Common myeloid progenitor, CD34-positive (primary cell): ENCODE measurements around the gene OPTN.

Source experiments
- CTCF ChIA-PET: fragments of 350-600 bp; sonication (Branson Sonifier 250); formaldehyde crosslinking; loops from one replicate; lab custom pipeline; 2021; ENCODE audit warnings: antibody characterized with exemption; lab: Charles Lee
- POLR2A ChIA-PET: fragments of 350-600 bp; sonication (Branson Sonifier 250); formaldehyde crosslinking; loops from one replicate; lab custom pipeline; 2021; ENCODE audit warnings: antibody characterized with exemption; lab: Charles Lee
- DNase-seq, 3 donors: peaks; one replicate each; pipeline versions ENCODE4 v3.0.0 to v3.0.0-alpha.2; 2013
- H3K27ac ChIP-seq, 2 experiments: 1 replicate in 1 of 2; 2 replicates in 1 of 2; pipeline ENCODE4 v1.7.0; 2013; ENCODE audit warnings: inconsistent platforms in 2 of 2, low read length in 2 of 2, mild to moderate bottlenecking in 2 of 2, low read depth in 1 of 2, moderate library complexity in 1 of 2; ENCODE audit not compliant: severe bottlenecking in 2 of 2, insufficient read depth in 1 of 2, poor library complexity in 1 of 2
- H3K27me3 ChIP-seq, 5 experiments: replicated peaks in 2 of 5; 1 replicate in 3 of 5; 2 replicates in 2 of 5; pipeline versions ENCODE4 v1.6.1 to v1.7.0; 2013; ENCODE audit warnings: low read length in 4 of 5, mild to moderate bottlenecking in 2 of 5, moderate library complexity in 2 of 5, inconsistent platforms in 1 of 5; ENCODE audit not compliant: insufficient read depth in 5 of 5, control insufficient read depth in 4 of 5
- H3K36me3 ChIP-seq, 4 experiments: 1 replicate in 2 of 4; 2 replicates in 2 of 4; pipeline versions ENCODE4 v1.6.1 to v1.7.0; 2013; ENCODE audit warnings: low read length in 3 of 4, control low read depth in 1 of 4, mild to moderate bottlenecking in 1 of 4; ENCODE audit not compliant: control insufficient read depth in 4 of 4, insufficient read depth in 4 of 4
- H3K4me1 ChIP-seq, 4 experiments: 1 replicate in 3 of 4; 2 replicates in 1 of 4; pipeline versions ENCODE4 v1.6.1 to v1.7.1; 2013; ENCODE audit warnings: low read length in 3 of 4, mild to moderate bottlenecking in 3 of 4, control low read depth in 1 of 4, inconsistent platforms in 1 of 4, moderate library complexity in 1 of 4; ENCODE audit not compliant: control insufficient read depth in 4 of 4, insufficient read depth in 4 of 4; ENCODE audit errors: control extremely low read depth in 1 of 4
- H3K4me3 ChIP-seq, 7 experiments: 1 replicate in 4 of 7; 2 replicates in 3 of 7; pipeline versions ENCODE4 v1.5.1 to v1.7.0; 2013; ENCODE audit warnings: mild to moderate bottlenecking in 7 of 7, low read length in 6 of 7, moderate library complexity in 6 of 7, inconsistent platforms in 2 of 7, low read depth in 2 of 7, control low read depth in 1 of 7; ENCODE audit not compliant: insufficient read depth in 4 of 7, control insufficient read depth in 1 of 7; ENCODE audit errors: extremely low read depth in 1 of 7
- H3K9me3 ChIP-seq, 5 experiments: 1 replicate in 4 of 5; 2 replicates in 1 of 5; pipeline versions ENCODE4 v1.6.1 to v1.7.1; 2013; ENCODE audit warnings: low read length in 4 of 5, mild to moderate bottlenecking in 2 of 5, inconsistent platforms in 1 of 5, low read depth in 1 of 5, moderate library complexity in 1 of 5; ENCODE audit not compliant: control insufficient read depth in 4 of 5, insufficient read depth in 2 of 5; ENCODE audit errors: control extremely low read depth in 1 of 5
- WGBS: methylation state at CpG from one replicate; pipeline ENCODE4 v1.1.5; 2013; ENCODE audit not compliant: insufficient coverage; 5-methylcytosine and 5-hydroxymethylcytosine counted together

OPTN gene

DNA sequence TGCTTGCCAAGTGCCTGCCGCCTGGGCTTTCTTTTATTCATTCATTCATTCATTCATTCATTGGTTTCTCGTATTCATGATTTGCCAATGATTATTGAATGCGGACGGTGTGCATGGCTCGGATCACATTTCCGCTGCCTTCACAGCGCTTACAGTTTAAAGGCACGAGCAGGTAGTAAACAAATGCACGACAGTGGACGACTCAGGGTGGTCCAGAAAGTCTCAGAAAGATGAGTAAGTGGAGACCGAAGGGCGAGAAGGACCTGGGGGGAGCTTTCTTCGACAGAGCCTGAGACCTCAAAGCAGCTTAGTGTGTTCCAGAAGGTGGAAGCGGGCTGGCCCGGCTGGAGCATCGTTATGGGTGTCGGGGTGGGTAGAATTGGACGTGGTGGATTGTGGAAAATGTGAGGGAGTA lies 61.9 kb downstream of the OPTN start:
- ChIA-PET CTCF (interaction anchor here (0.9 to 2.2 kb wide), 7 partner anchors 9 to 140 kb away, joined by 3 to 9 read pairs (median 4); partner anchors contain the start of gene OPTN), POLR2A (interaction anchor here (1.2 kb wide), 1 partner anchor 140 kb away, joined by 3 read pairs; no protein-coding TSS in a partner anchor)
- H3K36me3 ChIP-seq = peaks cover 0 to 12% (median 0%) of the 10 kb centered on the region in 4 experiments
- DNase-seq = peak in 1 of 3 donors; percentile 17
- no peaks in the 10 kb centered on the region for H3K9me3 ChIP-seq
- peak overlapping the region; percentile 51 to 88 (median 77) for H3K4me3 ChIP-seq
- no peak overlapping the region for H3K27ac ChIP-seq
- WGBS = 7% methylated on average over 17 of the region's 18 CpGs
- peaks cover 7 to 22% (median 13%) of the 10 kb centered on the region in 4 experiments for H3K4me1 ChIP-seq
- no peaks in the 10 kb centered on the region for H3K27me3 ChIP-seq

DNA sequence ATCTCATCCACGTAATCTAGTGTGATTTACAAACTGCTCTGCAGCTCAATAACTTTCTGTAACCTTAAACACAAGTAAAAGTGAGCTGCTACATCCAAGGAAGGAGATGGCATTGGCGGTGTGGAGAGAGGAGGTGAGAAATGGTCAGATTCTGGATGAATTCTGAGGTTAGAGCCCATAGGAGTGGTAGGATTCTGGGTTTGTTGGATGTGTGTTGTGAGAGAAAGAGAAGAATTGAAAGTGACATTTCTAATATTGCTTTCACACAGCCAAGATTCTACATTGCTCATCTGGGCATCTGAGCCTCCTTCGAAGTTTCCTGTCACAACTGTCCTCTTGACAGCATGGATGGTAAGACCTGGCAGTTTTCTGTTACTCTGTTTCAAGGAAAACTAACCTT lies 63.9 kb downstream of the OPTN start:
- CTCF ChIA-PET = interaction anchor here (1.4 kb wide), 1 partner anchor 8 kb away, joined by 3 read pairs; no protein-coding TSS in a partner anchor

DNA sequence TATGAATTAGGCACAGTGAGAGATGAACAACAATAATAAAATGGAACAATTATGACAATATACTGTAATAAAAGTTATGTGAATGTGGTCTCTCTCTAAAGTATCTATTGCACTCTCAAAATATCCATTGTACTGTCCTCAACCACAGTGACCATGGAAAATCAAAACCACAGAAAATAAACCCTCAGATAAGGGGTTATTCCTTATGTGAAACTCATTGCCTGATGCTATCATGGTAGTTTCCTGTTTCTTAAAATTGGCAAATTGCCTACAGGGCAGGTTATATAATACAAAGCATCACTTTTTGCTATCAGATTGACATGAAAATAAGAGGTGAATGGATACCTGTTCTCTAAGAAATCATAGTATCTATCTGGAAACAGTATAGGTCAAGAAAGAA lies 65.2 kb downstream of the OPTN start:
- no peak overlapping the region for H3K4me3 ChIP-seq
- no peak overlapping the region for H3K27ac ChIP-seq
- ChIA-PET POLR2A (no interaction called here), CTCF (no interaction called here)
- H3K27me3 ChIP-seq = no peaks in the 10 kb centered on the region
- H3K4me1 ChIP-seq = peaks cover 7 to 22% (median 13%) of the 10 kb centered on the region in 4 experiments
- H3K9me3 ChIP-seq = no peaks in the 10 kb centered on the region
- peaks cover 0 to 32% (median 2%) of the 10 kb centered on the region in 4 experiments for H3K36me3 ChIP-seq
- peak in 2 of 3 donors; percentile 36 to 41 for DNase-seq

More for the DNA sequence above, 63.9 kb downstream of the OPTN start:
- WGBS = 100% methylated on average over 2 of the region's 3 CpGs
- Histone ChIP-seq H3K27ac (no peak overlapping the region), H3K9me3 (no peaks in the 10 kb centered on the region), H3K36me3 (peaks cover 0 to 27% (median 2%) of the 10 kb centered on the region in 4 experiments), H3K4me3 (no peak overlapping the region), H3K4me1 (peaks cover 7 to 22% (median 13%) of the 10 kb centered on the region in 4 experiments), H3K27me3 (no peaks in the 10 kb centered on the region)
- no peak for DNase-seq
- POLR2A ChIA-PET = no interaction called here

DNA sequence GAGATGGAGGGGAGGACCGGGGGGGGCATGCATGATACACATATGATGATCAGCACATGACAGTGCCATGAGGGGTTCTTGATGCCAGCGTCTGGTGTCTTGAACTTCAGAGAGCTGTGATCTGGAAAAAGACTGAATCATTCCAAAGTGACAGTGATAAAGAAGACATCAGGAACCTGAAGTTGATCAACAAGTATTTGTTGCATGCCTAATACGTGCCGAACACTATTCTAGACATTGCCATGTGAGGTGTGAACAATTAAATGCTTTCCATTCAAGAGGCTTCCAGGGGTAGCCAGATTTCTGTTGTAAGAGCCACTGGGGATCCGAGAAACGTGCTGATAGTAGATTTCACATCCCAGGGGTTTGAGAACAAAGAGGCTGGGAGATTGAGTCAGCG lies 67.6 kb downstream of the OPTN start:
- Histone ChIP-seq H3K27ac (no peak overlapping the region), H3K36me3 (peaks cover 0 to 54% (median 9%) of the 10 kb centered on the region in 4 experiments), H3K4me1 (peaks cover 0 to 3% (median under 1%) of the 10 kb centered on the region in 4 experiments), H3K9me3 (no peaks in the 10 kb centered on the region), H3K27me3 (no peaks in the 10 kb centered on the region), H3K4me3 (no peak overlapping the region)
- DNase-seq = no peak
- ChIA-PET CTCF (interaction anchor here (1.4 kb wide), 1 partner anchor 27 kb away, joined by 3 read pairs; no protein-coding TSS in a partner anchor), POLR2A (no interaction called here)
- WGBS = 99% methylated on average over 7 of the region's 7 CpGs

DNA sequence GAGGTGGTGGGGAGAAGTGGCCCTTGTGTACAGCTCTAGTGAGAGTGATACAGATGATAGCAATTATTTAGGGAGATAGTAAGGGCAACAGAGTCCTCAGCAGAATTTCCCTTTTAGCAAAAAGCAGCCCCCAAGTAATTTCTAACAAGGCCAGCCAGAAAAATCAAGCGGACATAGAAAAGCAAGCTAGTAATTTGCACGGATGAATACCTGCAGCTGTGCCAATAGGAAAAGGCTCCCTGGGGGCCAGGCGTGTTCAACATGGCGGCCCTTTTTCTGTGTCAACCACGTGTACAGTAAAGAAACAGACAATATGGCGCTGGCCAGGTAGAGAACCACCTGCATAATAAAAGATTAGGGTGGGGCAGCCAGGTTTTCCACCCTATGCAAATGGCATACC lies 68.8 kb downstream of the OPTN start:
- Histone ChIP-seq H3K36me3 (peaks cover 0 to 66% (median 17%) of the 10 kb centered on the region in 4 experiments), H3K4me1 (peaks cover 0 to 3% (median 0%) of the 10 kb centered on the region in 4 experiments), H3K4me3 (no peak overlapping the region), H3K27ac (no peak overlapping the region), H3K27me3 (no peaks in the 10 kb centered on the region), H3K9me3 (no peaks in the 10 kb centered on the region)
- CTCF ChIA-PET = interaction anchor here (1.2 kb wide), 1 partner anchor 16 kb away, joined by 6 read pairs; no protein-coding TSS in a partner anchor
- DNase-seq = no peak
- WGBS = 97% methylated on average over 6 of the region's 6 CpGs
- POLR2A ChIA-PET = no interaction called here

DNA sequence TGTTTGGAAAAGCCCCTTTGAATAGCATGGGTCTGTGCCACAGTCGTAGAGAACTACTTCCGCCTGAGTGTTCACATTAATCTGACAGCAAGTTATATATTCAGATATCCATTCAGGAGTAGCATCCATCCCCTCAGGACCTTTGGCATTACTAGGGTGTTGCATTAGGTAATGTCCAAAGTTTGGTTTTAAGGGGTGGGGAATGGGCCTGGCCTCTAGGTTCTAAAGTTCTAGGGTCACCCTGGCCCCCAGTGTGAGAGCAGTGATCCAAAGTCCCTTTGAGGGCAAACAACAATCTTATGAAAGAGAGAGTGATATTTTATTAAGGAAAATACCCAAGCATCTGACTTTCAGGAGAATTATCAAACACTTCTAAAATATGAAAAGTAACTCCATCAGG lies 73.7 kb downstream of the OPTN start:
- H3K27me3 ChIP-seq = no peaks in the 10 kb centered on the region
- no peak overlapping the region for H3K4me3 ChIP-seq
- H3K27ac ChIP-seq = no peak overlapping the region
- POLR2A ChIA-PET = no interaction called here
- peaks cover 3 to 76% (median 28%) of the 10 kb centered on the region in 4 experiments for H3K36me3 ChIP-seq
- H3K9me3 ChIP-seq = no peaks in the 10 kb centered on the region
- no CpG with 5 or more reads among the region's 2 CpGs for WGBS
- CTCF ChIA-PET = no interaction called here
- no peaks in the 10 kb centered on the region for H3K4me1 ChIP-seq
- DNase-seq = no peak

DNA sequence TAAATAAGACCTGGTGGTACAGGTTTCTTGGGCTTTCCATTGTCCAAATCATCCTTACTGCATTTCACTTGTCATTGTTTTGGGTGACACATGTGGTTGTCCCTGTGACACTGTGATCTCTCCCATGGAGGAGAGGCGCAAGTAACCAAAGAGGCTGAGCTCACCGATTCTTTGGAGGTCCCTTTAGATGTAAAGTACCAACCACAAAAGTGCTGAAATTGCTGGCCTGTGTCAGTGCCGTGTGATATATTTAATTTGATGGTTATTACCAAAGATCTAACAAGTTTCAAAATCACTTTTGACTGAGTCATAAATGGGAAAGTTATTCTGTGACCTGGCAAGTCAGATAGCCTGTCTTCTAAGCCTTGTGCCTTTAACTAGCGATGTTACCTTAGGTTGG lies 80.8 kb downstream of the OPTN start:
- WGBS = 100% methylated on average over 1 of the region's 4 CpGs
- no peak for DNase-seq
- H3K27me3 ChIP-seq = no peaks in the 10 kb centered on the region
- no peaks in the 10 kb centered on the region for H3K9me3 ChIP-seq
- ChIA-PET POLR2A (no interaction called here), CTCF (no interaction called here)
- H3K36me3 ChIP-seq = peaks cover 0 to 78% (median 35%) of the 10 kb centered on the region in 4 experiments
- H3K4me3 ChIP-seq = no peak overlapping the region
- H3K4me1 ChIP-seq = no peaks in the 10 kb centered on the region
- no peak overlapping the region for H3K27ac ChIP-seq
